Measurements from ENCODE around the gene CRYBG1. TPM values are rescaled to one million over a fixed set of nuclear protein-coding genes. Genes with fewer than 3 reads are reported as not detected.

Gene CRYBG1
- total RNA-seq, 4 donors from 2014 or later, result 54.5 to 66.4 (median 59.8) TPM

- DNase-seq, result no peak
- no peak for TF ChIP-seq CTCF (IDR thresholded peaks at IDR 0.05)
- no peak for TF ChIP-seq POLR2A (IDR thresholded peaks at IDR 0.05)
- Histone ChIP-seq H3K9me3 (no peaks in the 10 kb centered on the region), H3K27me3 (no peaks in the 10 kb centered on the region), H3K4me1 (peaks cover 0 to 17% (median 3%) of the 10 kb centered on the region in 4 donors), H3K36me3 (peaks cover 0 to 26% (median 0%) of the 10 kb centered on the region in 3 donors), H3K4me3 (no peak overlapping the region), H3K27ac (no peak overlapping the region)
Measured at GRCh38 chr6:106528521-106528920, 168.0 kb downstream of the CRYBG1 start.

- no peaks in the 10 kb centered on the region for H3K27me3 ChIP-seq
- H3K4me1 ChIP-seq, result peaks cover 0 to 10% (median 1%) of the 10 kb centered on the region in 4 donors
- no peak for TF ChIP-seq POLR2A (IDR thresholded peaks at IDR 0.05)
- no peak for TF ChIP-seq CTCF (IDR thresholded peaks at IDR 0.05)
- H3K9me3 ChIP-seq, result no peaks in the 10 kb centered on the region
- no peak for DNase-seq
- peaks cover 0 to 31% (median 0%) of the 10 kb centered on the region in 3 donors for H3K36me3 ChIP-seq
- H3K27ac ChIP-seq, result no peak overlapping the region
- H3K4me3 ChIP-seq, result no peak overlapping the region
Measured at GRCh38 chr6:106529438-106529837, 168.9 kb downstream of the CRYBG1 start.

GRCh38 chr6:106530026-106530425 lies 169.5 kb downstream of the CRYBG1 start:
- TF ChIP-seq CTCF (IDR thresholded peaks at IDR 0.05), result no peak
- TF ChIP-seq POLR2A (IDR thresholded peaks at IDR 0.05), result no peak
- H3K4me1 ChIP-seq, result peaks cover 0 to 9% (median 0%) of the 10 kb centered on the region in 4 donors
- H3K27me3 ChIP-seq, result no peaks in the 10 kb centered on the region
- no peak overlapping the region for H3K4me3 ChIP-seq
- H3K27ac ChIP-seq, result no peak overlapping the region
- no peak for DNase-seq
- peaks cover 0 to 33% (median 0%) of the 10 kb centered on the region in 3 donors for H3K36me3 ChIP-seq
- no peaks in the 10 kb centered on the region for H3K9me3 ChIP-seq

GRCh38 chr6:106530502-106530901 lies 170.0 kb downstream of the CRYBG1 start:
- H3K4me3 ChIP-seq, result no peak overlapping the region
- no peaks in the 10 kb centered on the region for H3K9me3 ChIP-seq

GRCh38 chr6:106533054-106533453 lies 172.5 kb downstream of the CRYBG1 start:
- Histone ChIP-seq H3K4me3 (no peak overlapping the region), H3K27ac (no peak overlapping the region), H3K36me3 (peaks cover 0 to 40% (median 0%) of the 10 kb centered on the region in 3 donors), H3K27me3 (no peaks in the 10 kb centered on the region), H3K9me3 (no peaks in the 10 kb centered on the region), H3K4me1 (no peaks in the 10 kb centered on the region)
- no peak for TF ChIP-seq CTCF (IDR thresholded peaks at IDR 0.05)
- no peak for TF ChIP-seq POLR2A (IDR thresholded peaks at IDR 0.05)
- DNase-seq, result no peak

More at GRCh38 chr6:106530502-106530901, 170.0 kb downstream of the CRYBG1 start:
- TF ChIP-seq POLR2A (IDR thresholded peaks at IDR 0.05) (no peak), CTCF (IDR thresholded peaks at IDR 0.05) (no peak)
- Histone ChIP-seq H3K4me1 (peaks cover 0 to 7% (median 0%) of the 10 kb centered on the region in 4 donors), H3K36me3 (peaks cover 0 to 33% (median 0%) of the 10 kb centered on the region in 3 donors), H3K27ac (no peak overlapping the region), H3K27me3 (no peaks in the 10 kb centered on the region)
- no peak for DNase-seq

GRCh38 chr6:106534004-106534403 lies 173.5 kb downstream of the CRYBG1 start:
- peaks cover 0 to 40% (median 0%) of the 10 kb centered on the region in 3 donors for H3K36me3 ChIP-seq
- no peak overlapping the region for H3K4me3 ChIP-seq
- H3K9me3 ChIP-seq, result no peaks in the 10 kb centered on the region
- no peak overlapping the region for H3K27ac ChIP-seq
- no peak for DNase-seq
- TF ChIP-seq POLR2A (IDR thresholded peaks at IDR 0.05) (no peak), CTCF (IDR thresholded peaks at IDR 0.05) (no peak)
- no peaks in the 10 kb centered on the region for H3K4me1 ChIP-seq
- H3K27me3 ChIP-seq, result peaks cover 0 to 3% of the 10 kb centered on the region in 2 donors
